Measurements from ENCODE around the gene SNX2.

- TF ChIP-seq, protein P1, sequence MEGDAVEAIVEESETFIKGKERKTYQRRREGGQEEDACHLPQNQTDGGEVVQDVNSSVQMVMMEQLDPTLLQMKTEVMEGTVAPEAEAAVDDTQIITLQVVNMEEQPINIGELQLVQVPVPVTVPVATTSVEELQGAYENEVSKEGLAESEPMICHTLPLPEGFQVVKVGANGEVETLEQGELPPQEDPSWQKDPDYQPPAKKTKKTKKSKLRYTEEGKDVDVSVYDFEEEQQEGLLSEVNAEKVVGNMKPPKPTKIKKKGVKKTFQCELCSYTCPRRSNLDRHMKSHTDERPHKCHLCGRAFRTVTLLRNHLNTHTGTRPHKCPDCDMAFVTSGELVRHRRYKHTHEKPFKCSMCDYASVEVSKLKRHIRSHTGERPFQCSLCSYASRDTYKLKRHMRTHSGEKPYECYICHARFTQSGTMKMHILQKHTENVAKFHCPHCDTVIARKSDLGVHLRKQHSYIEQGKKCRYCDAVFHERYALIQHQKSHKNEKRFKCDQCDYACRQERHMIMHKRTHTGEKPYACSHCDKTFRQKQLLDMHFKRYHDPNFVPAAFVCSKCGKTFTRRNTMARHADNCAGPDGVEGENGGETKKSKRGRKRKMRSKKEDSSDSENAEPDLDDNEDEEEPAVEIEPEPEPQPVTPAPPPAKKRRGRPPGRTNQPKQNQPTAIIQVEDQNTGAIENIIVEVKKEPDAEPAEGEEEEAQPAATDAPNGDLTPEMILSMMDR (conservative IDR thresholded peaks at IDR 0.05) = no peak
- no peak for TF ChIP-seq ZFX (IDR thresholded peaks at IDR 0.05)
Measured at GRCh38 chr5:122789461-122790171, 14.7 kb downstream of the SNX2 start.

All from C4-2B (cell line).